T follicular helper cell (primary cell): ENCODE data around the gene CPA2.

ENCODE experiments used
- DNase-seq: peaks from one replicate; pipeline ENCODE4 v3.0.0-alpha.2; 2020; ENCODE audit warnings: low read depth

CPA2 gene

GRCh38 chr7:130279906-130280305 lies 13.2 kb downstream of the CPA2 start:
- DNase-seq, result no peak

DNA sequence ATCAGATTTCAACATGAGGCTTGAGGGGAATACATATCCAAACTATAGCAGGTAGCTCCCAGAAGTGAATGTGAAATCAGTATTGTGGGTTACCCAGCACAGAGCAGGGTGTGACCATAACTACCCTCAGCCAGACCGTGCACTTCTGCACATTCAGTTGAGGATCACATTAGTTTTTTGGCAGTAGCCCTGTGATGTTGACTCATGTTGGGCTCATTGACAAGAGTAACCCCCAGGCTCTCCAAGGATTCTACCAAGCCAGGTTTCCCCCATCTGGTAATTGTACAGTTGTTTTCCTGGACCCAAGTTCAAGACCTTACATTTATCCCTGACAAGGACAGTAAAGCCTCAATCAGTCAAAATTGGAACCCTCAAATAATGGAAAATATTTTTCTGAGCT lies 14.6 kb downstream of the CPA2 start:
- DNase-seq, result no peak

DNA sequence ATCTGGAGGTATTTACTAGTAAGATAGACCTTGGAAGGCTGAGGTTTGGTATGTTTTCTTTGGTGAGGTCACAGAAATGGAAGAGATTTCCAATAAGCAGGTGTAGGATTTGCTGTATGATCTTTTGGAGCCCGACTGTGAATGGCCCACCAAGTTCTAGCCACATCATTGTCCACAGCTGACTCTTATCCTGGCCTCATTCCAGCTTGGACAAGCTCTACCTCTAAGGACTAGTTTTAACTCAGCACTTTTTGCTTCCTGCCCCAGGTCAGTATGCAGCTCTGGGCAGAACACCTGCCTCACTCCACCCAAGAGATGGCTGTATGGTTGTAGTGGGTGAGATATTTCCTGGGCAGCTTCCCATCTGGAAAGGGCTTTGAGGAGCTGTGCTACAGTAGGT lies 20.2 kb downstream of the CPA2 start:
- DNase-seq, result no peak

DNA sequence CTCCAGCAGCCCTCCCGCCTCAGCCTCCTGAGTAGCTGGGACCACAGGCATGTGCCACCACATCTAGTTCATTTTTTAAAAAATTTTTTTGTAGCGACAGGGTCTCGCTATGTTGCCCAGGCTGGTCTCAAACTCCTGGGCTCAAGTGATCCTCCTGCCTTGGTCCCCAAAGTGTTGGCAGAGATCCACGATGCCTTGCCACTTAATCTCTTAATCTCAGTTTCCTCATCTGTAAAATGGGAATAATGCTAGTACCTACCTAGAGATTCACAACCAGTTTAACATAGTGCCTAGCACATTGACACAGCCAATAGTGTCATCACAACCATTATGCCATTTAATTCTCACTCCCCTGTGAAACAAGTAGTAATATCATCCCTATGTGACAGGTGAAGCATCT lies 21.5 kb downstream of the CPA2 start:
- no peak for DNase-seq

DNA sequence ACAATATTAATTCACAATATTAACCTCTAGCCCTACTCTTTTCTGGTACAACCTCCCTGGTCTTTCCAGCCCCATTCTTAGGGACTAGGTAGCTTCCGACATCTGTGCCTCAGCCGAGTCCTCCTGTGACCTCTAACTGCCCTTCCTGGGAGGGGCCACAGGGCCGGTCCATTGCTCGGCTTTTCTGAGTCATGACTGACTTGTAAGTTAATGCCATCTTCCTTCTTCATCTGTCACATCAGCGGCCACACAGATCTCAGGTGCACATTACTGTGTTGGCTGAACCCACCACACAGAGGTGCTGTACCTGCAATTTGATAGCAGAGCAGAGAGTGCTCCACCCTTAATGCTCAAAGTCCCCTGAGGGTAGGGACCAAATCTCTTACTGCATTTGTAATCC lies 22.2 kb downstream of the CPA2 start:
- DNase-seq, result no peak

DNA sequence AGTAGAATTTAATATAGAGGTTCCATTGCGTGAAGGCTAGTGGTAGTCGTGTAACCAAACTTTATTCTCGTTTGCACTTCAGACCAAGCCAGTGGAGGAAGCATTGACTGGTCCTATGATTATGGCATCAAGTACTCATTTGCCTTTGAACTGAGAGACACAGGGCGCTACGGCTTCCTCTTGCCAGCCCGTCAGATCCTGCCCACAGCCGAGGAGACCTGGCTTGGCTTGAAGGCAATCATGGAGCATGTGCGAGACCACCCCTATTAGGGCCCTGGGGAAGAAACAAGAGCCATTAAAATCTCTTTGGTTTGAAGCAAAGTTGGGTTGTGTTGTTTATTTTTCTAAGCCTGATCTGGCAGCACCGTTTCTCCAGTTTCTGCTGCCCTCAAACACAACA lies 22.8 kb downstream of the CPA2 start:
- DNase-seq, result no peak

DNA sequence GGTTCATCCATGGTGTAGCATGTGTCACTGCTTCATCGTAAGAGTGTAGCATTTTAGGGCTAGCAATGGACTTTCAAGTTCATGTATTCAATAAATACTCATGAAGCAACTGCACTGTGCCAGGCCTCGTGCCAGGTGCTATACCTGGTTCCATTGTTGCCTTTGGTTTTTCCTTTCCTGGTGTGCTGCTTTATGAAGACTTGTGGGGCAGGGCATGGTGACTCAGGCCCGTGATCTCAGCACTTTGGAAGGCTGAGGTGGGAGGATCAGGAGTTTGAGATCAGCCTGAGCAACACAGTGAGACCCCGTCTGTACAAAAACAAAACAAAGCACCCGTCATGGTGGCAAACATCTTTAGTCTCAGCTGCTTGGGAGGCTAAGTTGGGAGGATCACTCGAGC lies 24.1 kb downstream of the CPA2 start:
- no peak for DNase-seq

GRCh38 chr7:130292682-130293257 lies 26.1 kb downstream of the CPA2 start, which contains the start of gene CPA4:
TSS of gene CPA4 (plus strand) at chr7:130293161. CDS start at chr7:130293181, 20 bp downstream.
- DNase-seq, result no peak

GRCh38 chr7:130293521-130293920 lies 26.9 kb downstream of the CPA2 start:
- no peak for DNase-seq

DNA sequence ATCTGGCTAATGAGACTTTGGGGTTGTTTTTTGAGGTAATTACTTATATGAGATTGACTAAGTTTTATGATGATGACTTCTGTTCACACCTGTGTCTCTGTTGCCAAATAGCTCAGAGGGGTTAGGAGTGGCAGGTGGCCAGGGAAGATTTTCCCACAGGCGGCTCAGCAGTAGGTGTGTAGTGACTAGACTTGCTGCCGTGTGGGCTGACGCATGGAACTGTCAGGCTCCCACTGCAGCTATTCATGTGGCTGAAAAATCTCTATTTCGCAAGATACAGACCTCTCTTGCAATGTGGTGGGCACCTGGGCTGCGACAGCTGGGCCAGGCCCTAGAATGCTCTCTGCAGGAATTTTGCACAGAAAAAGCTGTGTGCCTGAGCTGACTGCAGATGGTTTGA lies 27.7 kb downstream of the CPA2 start:
- no peak for DNase-seq

GRCh38 chr7:130296221-130296951 lies 29.7 kb downstream of the CPA2 start:
- no peak for DNase-seq

DNA sequence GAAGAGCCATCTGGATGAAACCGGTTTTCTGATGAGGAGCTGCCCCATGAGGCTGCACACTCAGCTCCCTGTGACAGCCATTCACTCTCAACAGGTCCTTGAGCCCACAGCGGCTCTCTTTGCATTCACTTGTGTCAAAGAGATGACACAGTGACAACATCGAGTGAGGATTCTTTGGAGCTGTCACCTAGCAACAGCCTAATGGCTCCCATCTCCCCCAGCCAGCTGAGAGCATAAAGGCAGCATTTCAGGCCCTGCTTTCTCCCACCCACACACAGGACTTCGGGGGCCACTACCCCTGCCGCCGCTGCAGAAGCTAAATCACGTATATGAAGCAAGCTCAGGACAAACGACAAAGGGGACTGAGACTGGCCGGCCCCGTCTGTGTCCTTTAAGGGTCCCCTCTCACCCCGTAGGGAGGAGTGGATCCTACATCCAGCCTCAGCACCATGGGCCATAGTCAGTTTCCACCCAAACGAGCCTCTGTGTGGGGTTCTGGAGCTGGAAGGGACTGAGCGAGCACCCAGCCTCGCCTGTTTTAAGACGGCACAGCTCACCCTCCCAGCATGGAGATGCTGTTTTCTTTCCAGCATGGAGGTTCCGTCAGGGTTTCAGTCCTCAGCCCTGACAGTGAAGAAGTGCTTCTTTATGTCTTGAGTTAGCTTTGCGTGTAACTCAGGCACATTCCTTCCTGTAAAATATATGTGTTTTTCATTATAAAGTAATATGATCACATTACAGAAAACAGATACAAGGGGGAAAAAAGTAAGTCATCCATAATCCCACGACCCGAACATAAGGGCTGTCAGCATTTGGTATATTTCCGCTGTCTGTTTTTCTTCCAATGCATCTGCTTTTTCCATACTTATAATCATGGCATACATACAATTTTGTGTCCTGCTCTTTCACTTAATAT lies 31.2 kb downstream of the CPA2 start:
- DNase-seq, result no peak

DNA sequence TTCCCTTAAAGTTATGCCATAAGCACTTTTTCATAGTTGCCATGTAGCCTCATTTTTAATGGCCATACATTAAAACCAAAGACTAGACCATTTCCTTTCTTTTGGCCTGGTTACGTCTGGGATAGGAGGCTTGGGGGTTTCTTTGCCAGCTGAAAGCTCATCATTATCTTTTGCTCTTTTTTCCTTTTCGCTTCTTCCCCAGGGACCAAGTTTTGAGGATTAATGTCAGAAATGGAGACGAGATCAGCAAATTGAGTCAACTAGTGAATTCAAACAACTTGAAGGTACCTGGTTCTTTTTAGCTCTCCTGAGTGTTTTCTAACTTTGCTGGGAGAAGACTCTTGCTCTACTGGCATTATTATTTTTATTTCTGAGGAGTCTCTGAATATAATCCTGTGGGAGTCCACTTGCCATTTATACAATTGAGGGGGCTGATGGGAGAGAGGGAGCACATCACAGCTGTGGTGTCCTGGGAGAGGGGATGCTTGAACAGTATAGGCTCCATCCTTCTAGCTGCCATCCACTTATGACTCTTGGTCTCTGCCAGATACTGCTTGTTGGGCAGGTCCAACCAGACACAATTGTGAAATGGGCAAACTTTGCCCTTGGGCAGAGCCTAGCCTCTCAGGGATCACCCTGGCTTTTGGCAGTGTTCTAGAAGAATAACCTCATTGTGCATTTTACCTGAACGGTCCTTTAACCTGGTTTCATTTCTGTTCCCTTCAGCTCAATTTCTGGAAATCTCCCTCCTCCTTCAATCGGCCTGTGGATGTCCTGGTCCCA lies 32.1 kb downstream of the CPA2 start:
- DNase-seq, result no peak

GRCh38 chr7:130299866-130300265 lies 33.2 kb downstream of the CPA2 start:
- DNase-seq, result no peak

DNA sequence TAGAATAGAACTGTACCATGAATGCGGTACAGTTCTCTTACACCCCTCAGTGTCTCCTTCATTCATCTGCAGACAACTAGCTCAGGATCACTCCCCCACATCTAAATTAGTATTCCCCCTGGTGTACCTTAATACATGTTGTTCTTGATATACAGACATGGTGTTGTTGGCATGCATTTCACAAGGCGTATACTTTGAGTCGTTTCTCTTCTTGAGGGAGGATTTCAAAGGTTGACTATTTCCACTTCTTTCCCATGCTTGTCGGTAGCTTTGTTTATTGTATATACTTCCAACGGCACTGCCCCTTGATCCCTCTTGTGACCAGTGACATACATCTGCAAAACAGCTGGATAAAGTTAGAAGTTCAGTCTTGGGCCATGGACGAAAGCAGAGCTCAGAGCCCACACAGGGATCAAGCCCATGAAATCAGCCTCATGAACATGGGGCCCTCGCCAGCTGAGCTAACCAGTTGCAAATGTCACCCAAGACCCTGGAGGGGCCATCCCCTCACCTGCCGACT lies 34.9 kb downstream of the CPA2 start:
- no peak for DNase-seq

- DNase-seq, result no peak
These were observed 36.0 kb downstream of the CPA2 start for GRCh38 chr7:130302649-130303048.

DNA sequence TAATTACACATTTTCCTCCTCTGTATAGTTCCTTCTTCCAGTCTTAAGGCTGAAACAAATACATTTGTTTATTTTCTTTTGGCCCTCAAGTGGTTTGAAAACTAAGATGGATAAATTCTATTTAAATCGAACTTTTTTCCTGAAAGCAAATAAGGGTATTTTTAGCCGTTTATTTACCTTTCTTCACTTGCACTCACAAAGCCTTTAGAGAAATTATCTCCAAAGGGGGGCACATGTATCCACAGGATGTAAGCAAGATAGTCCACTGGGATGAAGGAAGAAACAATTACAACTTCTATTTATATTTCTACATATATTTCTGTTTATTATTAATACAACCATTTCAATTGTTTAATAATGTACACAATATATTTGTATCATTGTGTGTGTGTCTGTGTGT lies 36.5 kb downstream of the CPA2 start:
- DNase-seq, result no peak

- DNase-seq, result no peak
These were observed 36.9 kb downstream of the CPA2 start for GRCh38 chr7:130303551-130303950.

DNA sequence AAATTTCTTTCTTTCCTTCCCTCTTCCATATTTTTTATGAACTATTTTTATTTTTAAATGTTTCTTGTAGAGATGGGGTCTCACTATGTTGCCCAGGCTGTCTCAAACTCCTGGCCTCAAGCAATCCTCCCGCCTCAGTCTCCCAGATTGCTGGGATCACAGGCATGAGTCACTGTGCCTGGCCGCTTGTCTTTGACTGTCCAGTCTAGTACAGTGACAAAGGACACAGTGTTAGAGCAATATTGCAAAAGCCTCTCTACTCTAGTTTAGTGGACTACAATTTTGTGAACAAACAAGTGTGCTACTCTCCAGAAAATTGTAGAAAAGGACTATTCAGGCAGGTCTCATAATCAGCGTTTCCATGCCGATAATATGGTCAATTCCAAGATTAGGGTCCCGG lies 37.3 kb downstream of the CPA2 start:
- no peak for DNase-seq

GRCh38 chr7:130304878-130305277 lies 38.2 kb downstream of the CPA2 start:
- no peak for DNase-seq

DNA sequence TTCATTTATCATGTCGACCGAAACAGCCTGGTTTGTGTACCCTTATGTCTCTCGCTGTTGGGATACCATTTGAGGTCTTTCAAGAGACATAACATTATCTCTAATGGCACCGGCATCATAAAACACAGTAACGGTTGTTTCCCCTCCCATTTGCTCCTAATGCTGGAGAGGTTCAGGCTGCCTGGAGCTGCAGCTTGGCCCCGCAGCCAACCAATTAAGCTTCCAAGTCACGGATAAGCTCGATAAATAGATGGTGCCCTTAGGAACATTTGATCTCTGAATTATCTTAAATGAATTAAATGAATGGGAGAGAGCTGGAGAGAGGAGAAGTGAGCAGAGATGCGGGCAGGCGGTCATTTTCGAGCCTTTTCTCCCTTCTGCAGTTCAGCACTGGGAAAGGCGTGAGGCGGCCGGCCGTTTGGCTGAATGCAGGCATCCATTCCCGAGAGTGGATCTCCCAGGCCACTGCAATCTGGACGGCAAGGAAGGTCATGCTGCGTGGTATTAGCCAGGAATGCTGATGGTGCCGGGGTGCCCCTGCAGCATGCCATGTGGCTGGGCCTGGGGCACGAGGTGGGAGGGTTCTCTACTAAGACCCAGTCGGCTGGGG lies 38.9 kb downstream of the CPA2 start:
- no peak for DNase-seq
